Suprapubic skin (tissue), 4 donors: ENCODE data around the gene PJVK. TPM values are rescaled to one million over a fixed set of nuclear protein-coding genes. Genes with fewer than 3 reads are reported as not detected.
"Not testable (repeated sequence)": the region's sequence is repeated elsewhere in the genome, so short reads cannot be mapped to it uniquely, and the experiment has no call there.

Source experiments
- DNase-seq, 2 donors: peaks; one replicate each; pipeline ENCODE4 v3.0.0-alpha.2; 2019; ENCODE audit warnings: low spot score in 2 of 2
- H3K27ac ChIP-seq: fragments of 200-600 bp; sonication (generic); one replicate; pipeline ENCODE4 v1.5.1; 2019
- H3K27me3 ChIP-seq: fragments of 200-600 bp; sonication (generic); one replicate; pipeline ENCODE4 v1.5.1; 2019
- H3K36me3 ChIP-seq: fragments of 200-600 bp; sonication (generic); one replicate; pipeline ENCODE4 v1.5.1; 2019
- H3K4me1 ChIP-seq: fragments of 200-600 bp; sonication (generic); one replicate; pipeline ENCODE4 v1.5.1; 2019
- H3K4me3 ChIP-seq: fragments of 200-600 bp; sonication (generic); one replicate; pipeline ENCODE4 v1.5.1; 2019; ENCODE audit warnings: mild to moderate bottlenecking
- H3K9me3 ChIP-seq: fragments of 200-600 bp; sonication (generic); one replicate; pipeline ENCODE4 v1.5.1; 2019
- EP300 ChIP-seq: sonication (generic); formaldehyde crosslinking; IDR thresholded peaks from one replicate; pipeline ENCODE4 v1.6.1; 2017; ENCODE audit warnings: antibody characterized with exemption
- POLR2A ChIP-seq, 2 donors: fragments of 450-650 bp; IDR thresholded peaks; one replicate each; pipeline ENCODE4 v1.6.1; 2017; ENCODE audit warnings: antibody characterized with exemption in 2 of 2, mild to moderate bottlenecking in 2 of 2, moderate library complexity in 2 of 2
- POLR2AphosphoS5 ChIP-seq, 3 donors: sonication (generic); formaldehyde crosslinking; IDR thresholded peaks; one replicate each; pipeline ENCODE4 v1.6.1; 2017; ENCODE audit warnings: antibody characterized with exemption in 3 of 3
- WGBS: methylation state at CpG from one replicate; pipeline ENCODE4 v1.1.5; 2018; 5-methylcytosine and 5-hydroxymethylcytosine counted together
- total RNA-seq, 4 donors: library from RNA; depleted of rRNA; stranded (reverse); fragments of >200 nt; gene quantifications; one replicate each; pipeline ENCODE4 v1.1.0, GENCODE V29; 2016
- TF ChIP-seq, protein P1 (sequence below), 2 donors: fragments of 200-600 bp in 1 of 2; fragments of 450-650 bp in 1 of 2; sonication (generic) in 1 of 2; IDR thresholded peaks; one replicate each; pipeline ENCODE4 v1.5.1; 2016 to 2019; ENCODE audit warnings: antibody characterized with exemption in 2 of 2, mild to moderate bottlenecking in 1 of 2, moderate library complexity in 1 of 2

Gene PJVK
- total RNA-seq, 4 donors from 2014 or later, result 1.7 to 6.6 (median 2.7) TPM

DNA sequence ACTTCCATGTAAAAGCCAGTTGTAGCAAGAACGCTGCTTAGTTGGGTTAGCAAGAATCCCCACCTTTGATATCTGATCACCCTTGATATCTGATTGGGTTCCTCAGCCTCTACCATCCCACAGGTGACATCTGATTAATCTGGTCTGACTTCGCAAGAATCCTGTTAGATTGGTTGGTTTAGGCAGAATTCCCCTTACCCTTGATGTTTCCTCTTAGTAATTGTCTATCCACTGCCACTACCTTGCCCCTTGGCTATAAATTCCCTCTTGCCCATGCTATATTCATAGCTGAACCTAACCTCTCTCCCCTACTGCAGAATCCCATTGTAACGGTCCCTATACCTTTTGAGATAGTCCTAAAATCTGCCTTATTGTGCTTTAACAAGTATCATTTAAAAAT is 33.3 kb upstream of the PJVK start:
- no peak overlapping the region for H3K27ac ChIP-seq
- peaks cover 21% of the 10 kb centered on the region for H3K4me1 ChIP-seq
- WGBS, result 75% methylated on average over 3 of the region's 3 CpGs
- H3K9me3 ChIP-seq, result no peaks in the 10 kb centered on the region
- H3K36me3 ChIP-seq, result no peaks in the 10 kb centered on the region
- no peaks in the 10 kb centered on the region for H3K27me3 ChIP-seq
- DNase-seq, result no peak
- no peak overlapping the region for H3K4me3 ChIP-seq
- TF ChIP-seq, protein P1, sequence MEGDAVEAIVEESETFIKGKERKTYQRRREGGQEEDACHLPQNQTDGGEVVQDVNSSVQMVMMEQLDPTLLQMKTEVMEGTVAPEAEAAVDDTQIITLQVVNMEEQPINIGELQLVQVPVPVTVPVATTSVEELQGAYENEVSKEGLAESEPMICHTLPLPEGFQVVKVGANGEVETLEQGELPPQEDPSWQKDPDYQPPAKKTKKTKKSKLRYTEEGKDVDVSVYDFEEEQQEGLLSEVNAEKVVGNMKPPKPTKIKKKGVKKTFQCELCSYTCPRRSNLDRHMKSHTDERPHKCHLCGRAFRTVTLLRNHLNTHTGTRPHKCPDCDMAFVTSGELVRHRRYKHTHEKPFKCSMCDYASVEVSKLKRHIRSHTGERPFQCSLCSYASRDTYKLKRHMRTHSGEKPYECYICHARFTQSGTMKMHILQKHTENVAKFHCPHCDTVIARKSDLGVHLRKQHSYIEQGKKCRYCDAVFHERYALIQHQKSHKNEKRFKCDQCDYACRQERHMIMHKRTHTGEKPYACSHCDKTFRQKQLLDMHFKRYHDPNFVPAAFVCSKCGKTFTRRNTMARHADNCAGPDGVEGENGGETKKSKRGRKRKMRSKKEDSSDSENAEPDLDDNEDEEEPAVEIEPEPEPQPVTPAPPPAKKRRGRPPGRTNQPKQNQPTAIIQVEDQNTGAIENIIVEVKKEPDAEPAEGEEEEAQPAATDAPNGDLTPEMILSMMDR (IDR thresholded peaks at IDR 0.05), result no peak
- TF ChIP-seq POLR2A (IDR thresholded peaks at IDR 0.05) (no peak), POLR2AphosphoS5 (IDR thresholded peaks at IDR 0.05) (no peak), EP300 (no peak)

DNA sequence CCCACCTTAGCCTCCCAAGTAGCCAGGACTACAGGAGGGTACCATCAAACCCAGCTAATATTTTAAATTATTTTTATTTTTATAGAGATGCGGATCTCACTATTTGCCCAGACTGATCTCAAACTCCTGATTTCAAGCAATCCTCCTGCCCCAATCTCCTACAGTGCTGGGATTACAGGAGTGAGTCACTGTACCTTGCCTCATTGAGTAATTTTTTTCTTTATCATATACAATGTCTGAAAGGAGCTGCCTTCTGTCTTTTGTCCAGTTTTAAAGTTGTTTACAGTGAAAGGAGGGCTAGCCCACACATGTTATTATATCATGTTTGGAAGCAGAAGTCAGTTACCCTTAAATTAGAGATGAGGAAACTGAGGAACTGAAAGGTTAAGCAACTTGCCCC is 32.8 kb upstream of the PJVK start:
- no peak for DNase-seq
- Histone ChIP-seq H3K36me3 (no peaks in the 10 kb centered on the region), H3K27ac (no peak overlapping the region), H3K9me3 (no peaks in the 10 kb centered on the region), H3K4me1 (peaks cover 17% of the 10 kb centered on the region), H3K27me3 (no peaks in the 10 kb centered on the region), H3K4me3 (no peak overlapping the region)
- WGBS, result 94% methylated on average over 1 of the region's 1 CpG
- TF ChIP-seq POLR2A (IDR thresholded peaks at IDR 0.05), result no peak
- TF ChIP-seq, protein P1 (IDR thresholded peaks at IDR 0.05), result no peak
- TF ChIP-seq EP300, result no peak
- TF ChIP-seq POLR2AphosphoS5 (IDR thresholded peaks at IDR 0.05), result no peak

DNA sequence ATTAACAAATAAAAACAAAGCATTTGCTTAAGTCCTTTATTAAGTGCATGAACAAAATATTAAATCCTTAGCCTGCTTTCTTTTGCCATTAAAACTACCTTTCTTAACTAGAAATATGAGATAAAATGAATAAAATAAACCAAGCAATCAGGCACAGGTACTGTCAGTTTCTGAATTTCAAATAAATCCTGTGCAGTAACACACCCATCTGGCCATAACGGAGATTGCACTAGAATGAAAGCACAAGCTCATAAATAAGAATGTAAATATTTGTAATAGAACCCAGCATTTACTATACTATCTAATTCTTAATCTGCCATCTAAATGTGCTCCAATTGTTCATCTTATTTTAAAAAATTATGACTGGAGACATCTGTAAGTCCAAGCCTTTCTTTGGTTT is 32.1 kb upstream of the PJVK start:
- no peak for TF ChIP-seq POLR2A (IDR thresholded peaks at IDR 0.05)
- no peak for TF ChIP-seq EP300
- TF ChIP-seq POLR2AphosphoS5 (IDR thresholded peaks at IDR 0.05), result no peak
- TF ChIP-seq, protein P1 (IDR thresholded peaks at IDR 0.05), result no peak
- WGBS, result 47% methylated on average over 1 of the region's 1 CpG
- Histone ChIP-seq H3K27me3 (no peaks in the 10 kb centered on the region), H3K9me3 (no peaks in the 10 kb centered on the region), H3K4me1 (peaks cover 14% of the 10 kb centered on the region), H3K36me3 (no peaks in the 10 kb centered on the region), H3K27ac (no peak overlapping the region), H3K4me3 (no peak overlapping the region)
- no peak for DNase-seq

DNA sequence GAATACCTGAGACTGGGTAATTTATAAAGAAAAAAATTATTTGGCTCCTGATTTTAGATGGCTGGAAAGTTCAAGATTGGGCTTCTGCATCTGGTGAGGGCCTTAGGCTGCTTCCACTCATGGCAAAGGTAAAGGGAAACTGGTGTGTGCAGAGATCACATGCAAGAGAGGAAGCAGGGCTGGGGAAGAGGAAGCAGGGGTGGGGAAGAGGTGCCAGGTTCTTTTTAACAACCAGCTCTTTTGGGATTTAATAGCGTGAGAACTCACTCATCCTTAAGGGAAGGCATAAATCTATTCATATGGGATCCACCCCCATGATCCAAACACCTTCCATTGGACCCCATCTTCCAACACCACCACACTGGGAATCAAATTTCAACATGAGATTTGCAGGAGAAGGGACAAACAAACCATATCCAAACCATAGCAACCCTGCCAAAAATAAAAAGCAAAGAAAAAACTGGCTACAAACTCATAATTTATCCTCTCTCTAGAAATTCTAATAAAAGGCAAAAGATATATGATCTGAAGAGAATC is 30.6 kb upstream of the PJVK start:
- Histone ChIP-seq H3K9me3 (no peaks in the 10 kb centered on the region), H3K27me3 (no peaks in the 10 kb centered on the region), H3K36me3 (no peaks in the 10 kb centered on the region), H3K4me3 (no peak overlapping the region), H3K27ac (no peak overlapping the region), H3K4me1 (peaks cover 3% of the 10 kb centered on the region)
- TF ChIP-seq, protein P1 (IDR thresholded peaks at IDR 0.05), result no peak
- TF ChIP-seq POLR2A (IDR thresholded peaks at IDR 0.05) (no peak), POLR2AphosphoS5 (IDR thresholded peaks at IDR 0.05) (no peak), EP300 (no peak)
- WGBS, result 35% methylated on average over 1 of the region's 1 CpG
- no peak for DNase-seq

DNA sequence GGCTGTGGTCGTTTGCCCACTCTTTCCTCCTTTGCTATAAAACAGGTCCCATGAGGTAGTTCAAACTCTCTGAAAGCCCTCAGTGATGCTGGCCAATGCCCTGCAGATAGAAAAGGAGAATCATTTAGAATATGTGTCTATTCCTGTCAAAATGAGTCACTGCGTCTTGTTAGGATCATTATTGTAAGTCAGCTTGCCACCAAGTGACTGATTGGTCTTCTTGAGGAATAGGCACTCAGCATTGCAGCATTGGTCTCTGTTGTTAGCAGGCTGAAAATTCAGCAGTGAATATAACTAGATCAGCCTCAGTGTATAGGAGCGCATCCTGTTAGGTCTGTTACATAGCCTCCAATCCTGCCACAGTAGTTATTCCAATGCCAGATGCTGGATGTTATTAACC is 29.1 kb upstream of the PJVK start:
- Histone ChIP-seq H3K27ac (no peak overlapping the region), H3K36me3 (peaks cover 9% of the 10 kb centered on the region), H3K9me3 (no peaks in the 10 kb centered on the region), H3K4me1 (peaks cover 3% of the 10 kb centered on the region), H3K27me3 (no peaks in the 10 kb centered on the region), H3K4me3 (no peak overlapping the region)
- 75% methylated on average over 3 of the region's 3 CpGs for WGBS
- no peak for DNase-seq
- TF ChIP-seq, protein P1 (IDR thresholded peaks at IDR 0.05), result no peak
- TF ChIP-seq POLR2AphosphoS5 (IDR thresholded peaks at IDR 0.05) (no peak), POLR2A (IDR thresholded peaks at IDR 0.05) (no peak), EP300 (no peak)

DNA sequence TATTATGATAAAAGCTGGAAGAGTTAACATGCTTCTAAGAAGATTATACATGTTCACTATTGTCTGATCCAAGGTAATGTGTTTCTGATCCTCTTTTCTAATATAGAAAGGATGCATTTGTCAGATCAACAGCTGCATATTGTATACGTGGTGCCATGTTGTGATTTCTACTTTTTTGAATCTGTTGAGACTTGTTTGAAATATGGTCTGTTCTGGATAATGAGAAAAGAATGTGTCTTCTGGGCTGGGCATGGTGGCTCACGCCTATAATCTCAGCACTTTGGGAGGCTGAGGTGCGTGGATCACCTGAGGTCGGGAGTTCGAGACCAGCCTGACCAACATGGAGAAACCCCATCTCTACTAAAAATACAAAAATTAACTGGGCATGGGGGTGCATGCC is 27.4 kb upstream of the PJVK start:
- not testable (repeated sequence) for DNase-seq
- WGBS, result 85% methylated on average over 5 of the region's 5 CpGs

More for the DNA sequence above, 27.4 kb upstream of the PJVK start:
- H3K9me3 ChIP-seq, H3K4me3 ChIP-seq, H3K27ac ChIP-seq, H3K27me3 ChIP-seq, H3K4me1 ChIP-seq: not testable (repeated sequence)
- H3K36me3 ChIP-seq, result peaks cover 18% of the 10 kb centered on the region
